ENCODE measurements around the gene SLC18B1.
"Not testable (repeated sequence)": the region's sequence is repeated elsewhere in the genome, so short reads cannot be mapped to it uniquely, and the experiment has no call there.

The SLC18B1 gene

GRCh38 chr6:132780770-132781371 is 17.6 kb downstream of the SLC18B1 start:
- no peak overlapping the region for H3K4me3 ChIP-seq (ENCODE audit: low read length)
- no peak for TF ChIP-seq ZNF274 (IDR thresholded peaks at IDR 0.05; ENCODE audit: low read depth, low read length)

- not testable (repeated sequence) for H3K4me3 ChIP-seq (ENCODE audit: low read length)
Observed at GRCh38 chr6:132777881-132778280, 20.6 kb downstream of the SLC18B1 start.

GRCh38 chr6:132768051-132768517 is 30.4 kb downstream of the SLC18B1 start:
- no peak for TF ChIP-seq ZNF274 (IDR thresholded peaks at IDR 0.05; ENCODE audit: low read depth, low read length)
- no peak overlapping the region for H3K4me3 ChIP-seq (ENCODE audit: low read length)

- no peak for TF ChIP-seq ZNF274 (IDR thresholded peaks at IDR 0.05; ENCODE audit: low read depth, low read length)
- no peak overlapping the region for H3K4me3 ChIP-seq (ENCODE audit: low read length)
Observed at GRCh38 chr6:132765560-132765959, 32.9 kb downstream of the SLC18B1 start.

GRCh38 chr6:132764370-132764769 is 34.1 kb downstream of the SLC18B1 start:
- TF ChIP-seq ZNF274 (IDR thresholded peaks at IDR 0.05; ENCODE audit: low read depth, low read length) = no peak

GRCh38 chr6:132763269-132763668 is 35.2 kb downstream of the SLC18B1 start:
- H3K4me3 ChIP-seq (ENCODE audit: low read length) = peak overlapping the region; percentile 71
- no peak for TF ChIP-seq ZNF274 (IDR thresholded peaks at IDR 0.05; ENCODE audit: low read depth, low read length)

More at GRCh38 chr6:132764370-132764769, 34.1 kb downstream of the SLC18B1 start:
- no peak overlapping the region for H3K4me3 ChIP-seq (ENCODE audit: low read length)

GRCh38 chr6:132760256-132760655 is 38.2 kb downstream of the SLC18B1 start:
- TF ChIP-seq ZNF274 (IDR thresholded peaks at IDR 0.05; ENCODE audit: low read depth, low read length) = no peak
- no peak overlapping the region for H3K4me3 ChIP-seq (ENCODE audit: low read length)

- TF ChIP-seq ZNF274 (IDR thresholded peaks at IDR 0.05; ENCODE audit: low read depth, low read length) = no peak
- no peak overlapping the region for H3K4me3 ChIP-seq (ENCODE audit: low read length)
Observed at GRCh38 chr6:132758689-132759088, 39.7 kb downstream of the SLC18B1 start.

- TF ChIP-seq ZNF274 (IDR thresholded peaks at IDR 0.05; ENCODE audit: low read depth, low read length) = no peak
- no peak overlapping the region for H3K4me3 ChIP-seq (ENCODE audit: low read length)
Observed at GRCh38 chr6:132752255-132752654, 46.2 kb downstream of the SLC18B1 start.

- no peak for TF ChIP-seq ZNF274 (IDR thresholded peaks at IDR 0.05; ENCODE audit: low read depth, low read length)
- H3K4me3 ChIP-seq (ENCODE audit: low read length) = no peak overlapping the region
Observed at GRCh38 chr6:132751828-132752227, 46.6 kb downstream of the SLC18B1 start.

- no peak for TF ChIP-seq ZNF274 (IDR thresholded peaks at IDR 0.05; ENCODE audit: low read depth, low read length)
- H3K4me3 ChIP-seq (ENCODE audit: low read length) = peak overlapping the region; percentile 54; the same call in 1 of the 2 replicates
Observed at GRCh38 chr6:132751306-132751705, 47.1 kb downstream of the SLC18B1 start.

GRCh38 chr6:132750455-132751248 is 47.8 kb downstream of the SLC18B1 start:
- H3K4me3 ChIP-seq (ENCODE audit: low read length) = peak overlapping the region; percentile 54; the same call in 1 of the 2 replicates
- TF ChIP-seq ZNF274 (IDR thresholded peaks at IDR 0.05; ENCODE audit: low read depth, low read length) = no peak

GRCh38 chr6:132749111-132749510 is 49.3 kb downstream of the SLC18B1 start:
- no peak for TF ChIP-seq ZNF274 (IDR thresholded peaks at IDR 0.05; ENCODE audit: low read depth, low read length)
- H3K4me3 ChIP-seq (ENCODE audit: low read length) = no peak overlapping the region

GRCh38 chr6:132748446-132748845 is 50.0 kb downstream of the SLC18B1 start:
- no peak for TF ChIP-seq ZNF274 (IDR thresholded peaks at IDR 0.05; ENCODE audit: low read depth, low read length)
- no peak overlapping the region for H3K4me3 ChIP-seq (ENCODE audit: low read length)

- no peak overlapping the region for H3K4me3 ChIP-seq (ENCODE audit: low read length)
- TF ChIP-seq ZNF274 (IDR thresholded peaks at IDR 0.05; ENCODE audit: low read depth, low read length) = no peak
Observed at GRCh38 chr6:132746048-132746447, 52.4 kb downstream of the SLC18B1 start.
